ENCODE results near the gene DSCAML1. TPM values are rescaled to one million over a fixed set of nuclear protein-coding genes. Genes with fewer than 3 reads are reported as not detected.

DSCAML1 gene
- total and polyA plus RNA-seq, 10 of the 15 experiments (the other 5 are each of a cell fraction or from before 2014, with no cell fraction given) = 0.03 to 0.18 (median 0.06) TPM; not detected in 1

- no peaks in the 10 kb centered on the region for H3K79me2 ChIP-seq (ENCODE audit: control insufficient read depth, insufficient read depth, low read length)
- H3K36me3 ChIP-seq (ENCODE audit: control insufficient read depth in 2 of 2, insufficient read depth in 2 of 2, low read length in 1 of 2) = no peaks in the 10 kb centered on the region
- WGBS (ENCODE audit: insufficient coverage, insufficient replicate concordance, low lambda C conversion rate, missing lambda C conversion rate) = 86% methylated on average over 6 of the region's 6 CpGs
- POLR2A ChIA-PET = interaction anchor here (0.6 kb wide), 1 partner anchor 99 kb away, joined by 4 read pairs; no protein-coding TSS in a partner anchor
- H3K27ac ChIP-seq (ENCODE audit: control insufficient read depth, insufficient read depth) = no peak overlapping the region
- SMC1A ChIA-PET (ENCODE audit: uncharacterized antibody, unreplicated experiment) = interaction anchor here (1.3 to 1.5 kb wide), 2 partner anchors 8 to 12 kb away, joined by 4 to 5 read pairs; no protein-coding TSS in a partner anchor
- H3K4me1 ChIP-seq (ENCODE audit: control insufficient read depth, insufficient read depth, low read length) = peaks cover 4% of the 10 kb centered on the region; the same call in 1 of the 2 replicates
- H3K4me3 ChIP-seq = no peak overlapping the region
- H4K20me1 ChIP-seq (ENCODE audit: control insufficient read depth, insufficient read depth) = no peaks in the 10 kb centered on the region
- TF ChIP-seq ZBTB4 (CRISPR knock-in tag; IDR thresholded peaks at IDR 0.05) = no peak
- TF ChIP-seq ATF7 (IDR thresholded peaks at IDR 0.05; ENCODE audit: low read depth) = no peak
- intact Hi-C loops (cut with micrococcal nuclease; ENCODE audit: unreplicated experiment) (no loop called here), in situ Hi-C loops (cut with MboI) (no loop called here)
- no peak overlapping the region for H2AFZ ChIP-seq (ENCODE audit: control insufficient read depth, low read depth, low read length)
- no peaks in the 10 kb centered on the region for H3K9me3 ChIP-seq (replicated peaks; ENCODE audit: control insufficient read depth, insufficient read depth, low read length)
- CTCF ChIA-PET = interaction anchor here (1.1 to 5.3 kb wide), 2 partner anchors 12 to 532 kb away, joined by 3 to 38 read pairs; no protein-coding TSS in a partner anchor
- no peak overlapping the region for H3K9ac ChIP-seq (ENCODE audit: control insufficient read depth, insufficient read depth, low read length)
- H3K4me2 ChIP-seq (ENCODE audit: control insufficient read depth, insufficient read depth) = no peak overlapping the region
- ATAC-seq = no peak
- RAD21 ChIA-PET (ENCODE audit: unreplicated experiment) = no interaction called here
- FAIRE-seq = no peak
- no peak for DNase-seq (ENCODE audit: low read depth, low spot score)
- H3K27me3 ChIP-seq (replicated peaks in 1 of 2; ENCODE audit: control insufficient read depth in 2 of 2, insufficient read depth in 2 of 2, low read length in 1 of 2) = no peaks in the 10 kb centered on the region
- no TSS peak for BruUV-seq (replicated peaks)
Observed at GRCh38 chr11:117414724-117415123, 382.3 kb downstream of the DSCAML1 start.

GRCh38 chr11:117413616-117414015, 383.4 kb downstream of the DSCAML1 start:
- Histone ChIP-seq H3K4me2 (ENCODE audit: control insufficient read depth, insufficient read depth) (no peak overlapping the region), H3K79me2 (ENCODE audit: control insufficient read depth, insufficient read depth, low read length) (no peaks in the 10 kb centered on the region), H3K9ac (ENCODE audit: control insufficient read depth, insufficient read depth, low read length) (no peak overlapping the region), H3K4me1 (ENCODE audit: control insufficient read depth, insufficient read depth, low read length) (peaks cover 4% of the 10 kb centered on the region; the same call in 1 of the 2 replicates), H4K20me1 (ENCODE audit: control insufficient read depth, insufficient read depth) (no peaks in the 10 kb centered on the region), H3K9me3 (replicated peaks; ENCODE audit: control insufficient read depth, insufficient read depth, low read length) (no peaks in the 10 kb centered on the region), H3K27me3 (replicated peaks in 1 of 2; ENCODE audit: control insufficient read depth in 2 of 2, insufficient read depth in 2 of 2, low read length in 1 of 2) (no peaks in the 10 kb centered on the region), H3K4me3 (no peak overlapping the region), H3K36me3 (ENCODE audit: control insufficient read depth in 2 of 2, insufficient read depth in 2 of 2, low read length in 1 of 2) (no peaks in the 10 kb centered on the region; a peak in 1 of 4 replicates), H2AFZ (ENCODE audit: control insufficient read depth, low read depth, low read length) (no peak overlapping the region), H3K27ac (ENCODE audit: control insufficient read depth, insufficient read depth) (no peak overlapping the region)
- in situ Hi-C loops (cut with MboI) = no loop called here
- DNase-seq (ENCODE audit: low read depth, low spot score) (no peak), FAIRE-seq (no peak), ATAC-seq (no peak)
- WGBS (ENCODE audit: insufficient coverage, insufficient replicate concordance, low lambda C conversion rate, missing lambda C conversion rate) = 87% methylated on average over 7 of the region's 7 CpGs
- RAD21 ChIA-PET (ENCODE audit: unreplicated experiment) = no interaction called here
- POLR2A ChIA-PET = no interaction called here
- intact Hi-C loops (cut with micrococcal nuclease; ENCODE audit: unreplicated experiment) = no loop called here
- no peak for TF ChIP-seq POLR2A (IDR thresholded peaks at IDR 0.05; ENCODE audit: low read depth, low read length)
- TF ChIP-seq MEF2A (IDR thresholded peaks at IDR 0.05; ENCODE audit: insufficient read depth, low read depth, low read length) = no peak
- no peak for TF ChIP-seq CHD2 (IDR thresholded peaks at IDR 0.05; ENCODE audit: borderline replicate concordance, low read depth, low read length)
- TF ChIP-seq ZZZ3 (IDR thresholded peaks at IDR 0.05; ENCODE audit: control insufficient read depth, insufficient read length, low read depth) = no peak
- no peak for TF ChIP-seq SMAD1 (IDR thresholded peaks at IDR 0.05; ENCODE audit: low read depth, partially characterized antibody)
- no peak for TF ChIP-seq PRDM15 (CRISPR knock-in tag; IDR thresholded peaks at IDR 0.05)
- no peak for TF ChIP-seq KDM1A (IDR thresholded peaks at IDR 0.05; ENCODE audit: borderline replicate concordance)
- SMC1A ChIA-PET (ENCODE audit: uncharacterized antibody, unreplicated experiment) = interaction anchor here (0.7 to 1.5 kb wide), 6 partner anchors 9 to 266 kb away, joined by 3 to 5 read pairs (median 3); no protein-coding TSS in a partner anchor
- CTCF ChIA-PET = interaction anchor here (1.1 to 5.3 kb wide), 2 partner anchors 13 to 533 kb away, joined by 3 to 38 read pairs; no protein-coding TSS in a partner anchor
- no TSS peak for BruUV-seq (replicated peaks)

All from GM12878 (cell line).